Activated T-cell treated with anti-CD3 and anti-CD28 coated beads, Interleukin-2, amount 50 U/mL, for 4 hours (primary cell): ENCODE data around the gene BNIP5. TPM values are rescaled to one million over a fixed set of nuclear protein-coding genes. Genes with fewer than 3 reads are reported as not detected.
"Not testable (repeated sequence)": the region's sequence is repeated elsewhere in the genome, so short reads cannot be mapped to it uniquely, and the experiment has no call there.

Experiments used
- ATAC-seq, 2 donors: fragments of 200-7000 bp; cut with Tn5 transposase; one replicate each; pipeline ENCODE4 v1.10.0; 2021
- DNase-seq: peaks from one replicate; pipeline ENCODE4 v3.0.0-alpha.2; 2020
- H3K27me3 Mint-ChIP-seq: one replicate; pipeline ENCODE4 v1.8.0; 2021; ENCODE audit warnings: low read depth, mixed read lengths
- H3K36me3 Mint-ChIP-seq: one replicate; pipeline ENCODE4 v1.8.0; 2022; ENCODE audit warnings: mixed read lengths; ENCODE audit not compliant: insufficient read depth
- H3K4me1 Mint-ChIP-seq: one replicate; pipeline ENCODE4 v1.8.0; 2021; ENCODE audit warnings: low read depth, mixed read lengths
- H3K4me3 Mint-ChIP-seq: one replicate; pipeline ENCODE4 v1.8.0; 2021; ENCODE audit warnings: mild to moderate bottlenecking, moderate library complexity, mixed read lengths
- H3K9me3 Mint-ChIP-seq: one replicate; pipeline ENCODE4 v1.8.0; 2021; ENCODE audit warnings: mixed read lengths
- total RNA-seq, 3 donors: library from RNA; stranded (reverse); gene quantifications; one replicate each; pipeline ENCODE4 v1.2.1, GENCODE V29; 2021

BNIP5 gene
- total RNA-seq, 3 donors from 2014 or later: not detected

DNA sequence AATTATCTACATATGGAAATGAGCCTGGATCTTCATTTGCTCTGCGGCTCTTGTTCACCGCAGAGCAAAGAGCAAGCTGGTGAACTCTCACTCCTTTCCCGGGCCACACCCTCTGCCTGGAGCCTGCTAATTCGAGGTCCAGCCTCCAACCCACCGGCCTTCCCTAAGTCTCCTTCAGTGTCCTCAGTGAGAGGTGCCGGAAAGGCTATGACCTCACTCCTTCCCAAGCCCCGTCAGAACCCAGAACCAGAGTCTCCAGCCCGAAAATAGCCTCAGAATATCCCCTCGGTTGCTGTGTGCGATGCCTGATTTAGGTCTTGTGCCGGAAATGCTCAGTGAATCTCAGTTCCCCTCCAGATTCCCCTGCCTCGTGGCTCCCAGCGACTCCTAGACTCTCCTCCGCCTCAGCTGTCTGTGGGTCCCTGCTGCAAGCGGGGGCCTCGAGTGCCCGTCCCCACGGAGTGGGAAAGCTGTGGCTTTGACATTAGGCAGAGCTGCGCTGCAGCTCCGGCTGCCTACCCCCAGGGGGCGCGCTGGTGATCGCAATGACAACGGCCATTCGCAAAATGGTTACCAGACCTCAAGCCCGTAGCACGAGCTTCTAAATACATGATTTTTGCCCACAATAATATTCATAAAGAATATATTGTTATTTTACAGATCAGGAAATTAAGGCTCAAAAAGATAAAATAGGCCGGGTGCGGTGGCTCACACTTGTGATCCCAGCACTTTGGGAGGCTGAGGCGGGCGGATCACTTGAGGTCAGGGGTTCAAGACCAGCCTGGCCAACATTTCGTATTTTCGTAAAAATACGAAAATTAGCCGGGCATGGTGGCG is 4.1 kb upstream of the BNIP5 start:
- H3K4me1 Mint-ChIP-seq: peaks cover 17% of the 10 kb centered on the region
- H3K9me3 Mint-ChIP-seq: no peaks in the 10 kb centered on the region
- ATAC-seq: peak; percentile 84 to 87
- no peaks in the 10 kb centered on the region for H3K36me3 Mint-ChIP-seq
- DNase-seq: peak; percentile 74
- H3K27me3 Mint-ChIP-seq: peaks cover 20% of the 10 kb centered on the region
- no peak overlapping the region for H3K4me3 Mint-ChIP-seq

- Mint-ChIP-seq H3K9me3 (no peaks in the 10 kb centered on the region), H3K27me3 (peaks cover 25% of the 10 kb centered on the region), H3K4me3 (no peak overlapping the region), H3K36me3 (no peaks in the 10 kb centered on the region), H3K4me1 (peaks cover 17% of the 10 kb centered on the region)
- ATAC-seq: no peak
- DNase-seq: no peak
Measured at GRCh38 chr6:36340306-36340617, 3.6 kb upstream of the BNIP5 start.

DNA sequence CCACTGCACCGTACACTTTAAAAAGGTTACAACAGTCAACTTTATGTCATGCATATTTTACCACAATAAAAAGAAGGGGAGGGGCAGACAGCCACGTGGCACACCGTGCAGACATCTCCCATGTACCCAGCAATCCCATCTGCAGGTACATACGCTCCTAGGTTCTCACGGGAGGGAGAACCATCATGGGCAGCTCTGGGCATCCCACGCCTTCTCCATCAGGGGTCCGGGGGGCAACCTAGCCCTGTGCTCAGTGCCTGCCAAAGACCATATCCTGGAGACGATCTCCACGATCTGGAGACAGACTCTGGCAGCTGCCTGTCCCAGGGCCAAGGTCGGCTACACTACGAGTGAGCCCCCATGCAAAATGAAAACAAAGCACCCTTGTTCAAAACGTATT is 2.5 kb upstream of the BNIP5 start:
- peaks cover 37% of the 10 kb centered on the region for H3K27me3 Mint-ChIP-seq
- no peak for DNase-seq
- ATAC-seq: no peak
- H3K4me3 Mint-ChIP-seq: no peak overlapping the region
- H3K36me3 Mint-ChIP-seq: no peaks in the 10 kb centered on the region
- peaks cover 17% of the 10 kb centered on the region for H3K4me1 Mint-ChIP-seq
- H3K9me3 Mint-ChIP-seq: no peaks in the 10 kb centered on the region

DNA sequence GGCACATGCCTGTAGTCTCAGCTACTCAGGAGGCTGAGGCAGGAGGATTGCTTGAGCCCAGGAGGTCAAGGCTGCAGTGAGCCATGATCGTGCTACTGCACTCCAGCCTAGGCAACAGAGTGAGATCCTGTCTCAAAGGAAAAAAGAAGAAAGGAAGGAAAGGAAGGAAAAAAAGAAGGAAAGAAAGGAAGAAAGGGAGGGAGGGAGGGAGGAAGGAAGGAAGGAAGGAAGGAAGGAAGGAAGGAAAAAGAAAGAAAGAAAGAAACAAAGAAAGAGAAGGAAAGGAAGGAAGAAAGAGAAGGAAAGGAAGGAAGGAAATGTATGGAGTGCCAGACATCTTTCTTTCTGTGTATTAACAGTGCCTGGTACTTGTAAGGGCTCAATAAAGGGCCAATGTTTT is 1.5 kb upstream of the BNIP5 start:
- not testable (repeated sequence) for ATAC-seq, H3K36me3 Mint-ChIP-seq, DNase-seq, H3K9me3 Mint-ChIP-seq, H3K4me3 Mint-ChIP-seq
- H3K27me3 Mint-ChIP-seq: peaks cover 41% of the 10 kb centered on the region
- H3K4me1 Mint-ChIP-seq: peaks cover 17% of the 10 kb centered on the region

DNA sequence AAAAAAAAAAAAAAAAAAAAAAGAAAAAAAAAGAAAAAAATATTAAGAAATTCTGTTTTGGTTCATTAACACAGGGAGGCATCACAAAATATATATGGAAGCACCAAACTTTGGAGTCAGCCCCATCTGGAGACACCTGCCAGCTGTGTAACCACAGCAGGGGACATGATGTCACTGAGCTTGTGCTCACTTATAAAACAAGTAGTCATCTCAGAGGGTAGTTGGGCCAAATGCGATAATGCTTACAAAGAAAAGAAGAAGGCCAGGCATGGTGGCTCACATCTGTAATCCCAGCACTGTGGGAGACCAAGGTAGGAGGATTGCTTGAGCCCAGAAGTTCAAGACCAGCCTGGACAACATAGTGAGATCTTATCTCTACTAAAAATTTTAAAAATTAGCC is 1.1 kb upstream of the BNIP5 start:
- no peak for ATAC-seq
- DNase-seq: no peak
- H3K4me3 Mint-ChIP-seq: no peak overlapping the region
- H3K36me3 Mint-ChIP-seq: no peaks in the 10 kb centered on the region
- H3K27me3 Mint-ChIP-seq: peaks cover 38% of the 10 kb centered on the region
- peaks cover 17% of the 10 kb centered on the region for H3K4me1 Mint-ChIP-seq
- no peaks in the 10 kb centered on the region for H3K9me3 Mint-ChIP-seq

DNA sequence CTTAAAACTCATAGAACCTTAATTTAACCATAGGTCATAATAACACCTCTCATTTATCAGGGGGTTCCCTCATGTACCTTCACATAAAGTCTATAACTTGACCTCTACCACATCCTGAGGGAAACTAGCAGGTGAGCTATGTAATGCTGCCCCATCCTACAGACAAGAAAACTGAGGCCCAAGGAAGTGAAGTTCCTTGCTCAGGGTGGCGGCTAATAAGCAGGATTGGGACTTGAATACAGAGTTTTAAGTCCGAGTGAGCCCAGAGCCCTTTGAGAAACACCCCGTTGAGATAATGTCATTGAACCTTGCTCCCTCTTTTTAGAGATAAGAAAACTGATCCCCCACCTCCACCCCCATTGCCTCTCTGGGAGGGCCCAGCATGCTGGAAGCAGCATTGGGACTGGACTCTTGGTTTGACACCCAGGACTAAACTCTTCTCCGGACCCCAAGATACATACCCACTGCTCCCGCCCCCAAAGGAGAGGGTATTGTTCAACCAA is 429 bp downstream of the BNIP5 start:
- H3K9me3 Mint-ChIP-seq: no peaks in the 10 kb centered on the region
- peaks cover 41% of the 10 kb centered on the region for H3K27me3 Mint-ChIP-seq
- no peak overlapping the region for H3K4me3 Mint-ChIP-seq
- peaks cover 17% of the 10 kb centered on the region for H3K4me1 Mint-ChIP-seq
- DNase-seq (no peak), ATAC-seq (no peak)
- H3K36me3 Mint-ChIP-seq: no peaks in the 10 kb centered on the region

DNA sequence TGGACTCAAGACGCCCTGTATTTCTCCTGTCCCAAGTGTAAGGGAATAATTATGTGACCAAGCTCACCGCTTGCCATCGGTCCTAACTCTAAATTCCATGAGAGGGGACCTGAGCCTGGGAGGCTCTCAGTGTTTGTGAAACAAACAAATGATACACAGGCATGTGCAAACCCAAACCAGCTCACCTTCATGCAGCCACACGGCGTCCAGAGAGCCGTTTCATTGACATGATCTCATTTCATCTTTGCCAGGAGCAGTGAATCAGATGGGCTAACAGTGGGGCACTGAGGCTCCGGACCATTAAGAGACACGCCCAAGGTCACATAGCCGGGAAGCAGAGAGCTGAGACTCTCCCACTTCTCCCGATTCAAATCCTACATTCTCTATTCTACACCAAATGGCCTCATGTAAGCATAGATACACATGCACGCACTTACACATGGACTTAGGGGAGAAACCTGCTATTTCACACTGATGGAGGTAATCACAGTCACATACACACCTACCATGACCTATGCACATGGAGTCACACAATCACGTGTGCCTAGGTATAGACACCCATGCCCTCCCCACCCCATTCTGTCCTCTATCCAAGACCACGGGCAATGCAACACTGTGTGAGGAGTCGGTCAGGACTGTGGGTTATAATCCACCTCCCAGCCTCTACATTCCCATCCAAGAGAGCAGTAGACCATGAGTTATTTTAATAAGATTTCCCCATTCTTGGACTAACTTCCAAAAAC is 1.1 kb downstream of the BNIP5 start:
- no peak for DNase-seq
- Mint-ChIP-seq H3K9me3 (no peaks in the 10 kb centered on the region), H3K4me1 (peaks cover 14% of the 10 kb centered on the region), H3K36me3 (no peaks in the 10 kb centered on the region), H3K4me3 (no peak overlapping the region), H3K27me3 (peaks cover 38% of the 10 kb centered on the region)
- no peak for ATAC-seq

DNA sequence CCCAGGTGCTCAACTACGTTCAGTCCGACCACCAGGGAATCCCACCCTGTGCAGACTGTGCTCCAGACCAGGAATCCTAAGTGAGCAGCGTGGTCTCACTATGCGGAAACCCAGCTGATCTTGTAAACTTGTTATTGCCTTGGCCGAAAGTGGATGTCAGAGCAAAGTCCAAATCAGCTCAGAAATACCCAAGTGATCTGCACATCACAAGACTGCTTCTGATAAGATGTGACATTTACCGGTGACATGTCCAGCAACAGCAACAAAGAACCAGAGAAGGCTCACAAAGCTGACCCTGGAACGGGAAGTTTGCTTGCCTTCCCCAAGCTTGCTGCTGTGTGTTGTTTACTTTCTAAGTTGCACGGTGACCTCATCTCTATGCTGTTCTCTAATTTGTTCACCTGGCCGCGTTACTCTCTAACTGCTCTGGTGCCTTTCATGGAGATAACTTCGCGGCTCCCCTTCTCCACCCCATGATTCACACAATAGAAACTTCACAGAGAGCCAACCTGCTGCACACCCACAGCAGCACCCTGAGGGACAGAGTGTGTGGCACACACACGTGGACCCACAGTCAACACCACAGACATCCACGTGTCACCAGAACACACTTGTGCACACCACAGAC is 1.7 kb downstream of the BNIP5 start:
- ATAC-seq: no peak
- Mint-ChIP-seq H3K9me3 (no peaks in the 10 kb centered on the region), H3K4me3 (no peak overlapping the region), H3K27me3 (peaks cover 32% of the 10 kb centered on the region), H3K36me3 (no peaks in the 10 kb centered on the region), H3K4me1 (peaks cover 13% of the 10 kb centered on the region)
- no peak for DNase-seq

DNA sequence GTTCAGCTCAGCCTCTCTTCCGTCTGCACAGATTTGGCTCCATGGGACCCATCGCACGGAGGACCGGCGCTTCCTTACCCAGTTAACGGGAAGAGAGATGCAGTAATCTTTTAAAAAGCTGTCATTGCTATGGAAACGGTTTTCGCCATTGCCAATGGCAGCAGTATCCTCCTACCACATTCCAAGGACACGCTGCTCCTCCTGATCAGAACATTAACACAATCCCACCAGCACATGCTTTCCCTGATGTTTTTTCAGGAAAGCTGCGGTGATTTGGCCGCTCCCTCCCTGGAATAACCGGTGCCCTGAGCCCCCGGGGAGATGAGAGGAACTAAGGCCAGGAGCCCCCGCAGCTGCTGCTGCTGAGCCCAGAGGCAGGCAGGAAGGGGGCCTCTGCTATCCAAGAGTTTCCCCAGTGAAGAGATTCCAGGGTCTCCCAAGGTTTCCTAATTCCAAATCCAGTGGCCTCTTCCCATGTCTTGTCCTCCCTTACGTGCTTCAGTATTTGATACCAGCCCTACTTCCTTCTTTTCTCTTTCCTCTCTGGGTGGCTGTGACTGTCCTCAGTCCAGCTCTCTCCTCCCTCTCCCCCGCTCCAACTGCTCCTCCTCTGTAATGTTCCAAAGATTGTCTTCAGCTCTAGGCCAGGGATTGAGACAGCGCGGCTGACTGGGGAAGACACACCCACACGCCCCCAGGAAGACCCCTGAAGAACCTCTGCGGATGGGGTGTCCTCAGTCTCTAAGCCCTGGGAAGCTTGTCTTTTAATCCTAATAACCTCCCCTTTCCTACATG is 2.6 kb downstream of the BNIP5 start:
- Mint-ChIP-seq H3K4me3 (no peak overlapping the region), H3K4me1 (peaks cover 13% of the 10 kb centered on the region), H3K9me3 (no peaks in the 10 kb centered on the region), H3K36me3 (no peaks in the 10 kb centered on the region), H3K27me3 (peaks cover 28% of the 10 kb centered on the region)
- DNase-seq (no peak), ATAC-seq (no peak)

GRCh38 chr6:36333171-36333895 is 3.4 kb downstream of the BNIP5 start:
- Mint-ChIP-seq H3K36me3 (no peaks in the 10 kb centered on the region), H3K9me3 (no peaks in the 10 kb centered on the region), H3K27me3 (peaks cover 28% of the 10 kb centered on the region), H3K4me3 (no peak overlapping the region), H3K4me1 (peaks cover 12% of the 10 kb centered on the region)
- no peak for ATAC-seq
- DNase-seq: no peak

- Mint-ChIP-seq H3K9me3 (no peaks in the 10 kb centered on the region), H3K4me3 (no peak overlapping the region), H3K27me3 (peaks cover 26% of the 10 kb centered on the region), H3K36me3 (no peaks in the 10 kb centered on the region), H3K4me1 (peaks cover 4% of the 10 kb centered on the region)
- ATAC-seq (no peak), DNase-seq (no peak)
Measured at GRCh38 chr6:36331381-36331780, 5.3 kb downstream of the BNIP5 start.

DNA sequence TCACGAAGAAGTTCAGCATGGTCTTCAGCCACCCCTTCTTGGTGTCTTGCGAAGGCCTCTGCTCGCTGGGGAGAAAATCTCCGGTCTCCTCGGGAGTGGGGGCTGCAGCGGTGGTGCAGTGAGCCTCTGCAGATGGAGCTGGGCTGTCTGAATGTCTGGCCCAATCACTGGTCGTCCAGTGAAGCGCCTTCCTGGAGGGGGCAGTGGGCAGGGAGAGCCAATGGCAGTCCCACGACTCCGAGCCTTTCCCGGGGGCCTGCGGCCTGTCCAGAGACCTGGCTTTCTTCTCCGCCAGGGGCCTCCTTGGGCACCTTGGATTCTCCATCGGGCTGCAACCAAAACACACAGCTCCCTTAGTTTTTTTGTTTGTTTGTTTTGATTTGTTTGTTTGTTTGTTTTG is 6.3 kb downstream of the BNIP5 start:
- DNase-seq: no peak
- H3K27me3 Mint-ChIP-seq: peaks cover 20% of the 10 kb centered on the region

DNA sequence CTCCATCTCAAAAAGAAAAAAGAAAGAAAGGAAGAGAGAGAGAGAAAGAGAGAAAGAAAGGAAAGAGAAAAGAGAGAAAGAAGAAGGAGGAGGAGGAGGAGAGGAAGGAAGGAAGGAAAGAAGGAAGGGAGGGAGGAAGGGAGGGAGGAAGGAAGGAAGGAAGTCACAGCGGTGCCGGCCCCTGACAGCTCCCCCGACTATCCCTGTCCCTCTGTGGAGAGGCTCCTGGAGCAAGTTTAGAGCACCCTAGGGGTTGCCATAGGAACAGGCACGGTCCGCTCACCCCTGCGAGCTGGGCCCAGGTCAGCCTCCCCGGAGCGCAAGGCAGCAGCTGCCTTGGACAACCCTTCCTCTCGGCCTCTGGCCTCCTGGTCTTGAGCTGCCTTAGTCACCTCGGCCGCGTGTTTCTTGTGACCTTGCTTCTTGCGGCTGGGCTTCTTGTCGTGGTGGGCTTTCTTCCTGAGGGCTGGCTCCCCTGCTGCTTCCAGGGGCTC is 6.8 kb downstream of the BNIP5 start:
- H3K27me3 Mint-ChIP-seq: peaks cover 15% of the 10 kb centered on the region
- ATAC-seq (no peak), DNase-seq (no peak)
- H3K4me1 Mint-ChIP-seq: no peaks in the 10 kb centered on the region
- H3K36me3 Mint-ChIP-seq: no peaks in the 10 kb centered on the region
- H3K9me3 Mint-ChIP-seq: no peaks in the 10 kb centered on the region
- H3K4me3 Mint-ChIP-seq: no peak overlapping the region

More for the DNA sequence above, 6.3 kb downstream of the BNIP5 start:
- Mint-ChIP-seq H3K36me3 (no peaks in the 10 kb centered on the region), H3K9me3 (no peaks in the 10 kb centered on the region), H3K4me3 (no peak overlapping the region), H3K4me1 (no peaks in the 10 kb centered on the region)
- no peak for ATAC-seq
